Lung microvascular endothelial cell (primary cell): ENCODE measurements around the gene NUDT14. TPM values are rescaled to one million over a fixed set of nuclear protein-coding genes. Genes with fewer than 3 reads are reported as not detected.

Experiments used
- DNase-seq, 2 donors: peaks; one replicate each; pipeline versions ENCODE4 v3.0.0 to v3.0.0-alpha.2; 2010; ENCODE audit warnings: low read depth in 2 of 2
- total RNA-seq: library from RNA; depleted of rRNA; stranded (reverse); fragments of >200 nt; gene quantifications from 2 replicates; pipeline ENCODE4 v1.2.1, GENCODE V29; 2014

NUDT14 gene
- total RNA-seq, 1 donor from 2014 or later, result 63.7 TPM

DNA sequence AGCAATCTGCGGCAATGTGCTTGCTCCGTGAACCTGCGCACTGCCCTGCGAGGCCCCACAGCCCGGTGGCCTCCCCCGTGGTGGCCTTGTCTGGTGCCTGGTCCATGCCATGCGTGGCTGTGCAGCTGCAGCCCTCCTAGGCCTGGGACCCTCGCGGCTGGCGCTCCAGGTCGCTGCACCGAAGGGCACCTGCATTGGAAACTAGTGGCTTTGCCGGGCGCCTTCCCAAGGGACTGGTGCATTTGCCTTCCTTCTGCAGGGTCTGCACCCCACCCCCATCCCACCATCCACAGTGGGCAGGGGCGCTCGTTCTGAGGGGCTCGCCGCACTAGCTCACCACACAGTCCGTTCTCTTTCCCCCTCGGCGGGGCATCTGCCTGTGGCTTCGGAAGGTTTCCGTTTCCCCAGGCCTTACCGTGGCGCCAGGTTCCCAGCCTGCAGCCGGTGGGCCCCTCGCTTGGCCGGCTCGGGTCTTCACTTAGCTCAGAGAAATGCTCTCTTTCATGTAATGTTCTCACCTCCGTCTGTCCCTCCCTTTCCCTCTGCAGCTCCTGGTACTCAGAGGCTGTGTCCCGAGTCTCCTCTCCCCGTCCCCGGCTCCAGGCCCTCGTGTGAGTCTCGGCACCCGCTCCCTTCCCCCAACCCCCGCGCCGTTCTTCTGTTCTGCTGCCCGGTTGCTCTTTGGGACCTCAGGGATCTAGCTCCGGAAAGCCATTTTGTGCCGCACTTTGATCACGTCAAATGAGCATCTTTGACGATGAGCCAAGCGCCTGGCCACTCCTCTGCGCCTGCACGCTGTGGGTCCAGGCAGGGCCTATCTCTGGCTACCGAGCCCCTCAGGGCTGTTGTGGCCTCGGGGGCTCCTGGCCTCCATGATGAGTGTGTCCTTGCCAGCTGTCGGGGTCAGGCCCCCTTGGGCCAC is 44.5 kb downstream of the NUDT14 start:
- no peak for DNase-seq

- no peak for DNase-seq
Observed at GRCh38 chr14:105135700-105136395, 45.3 kb downstream of the NUDT14 start.

DNA sequence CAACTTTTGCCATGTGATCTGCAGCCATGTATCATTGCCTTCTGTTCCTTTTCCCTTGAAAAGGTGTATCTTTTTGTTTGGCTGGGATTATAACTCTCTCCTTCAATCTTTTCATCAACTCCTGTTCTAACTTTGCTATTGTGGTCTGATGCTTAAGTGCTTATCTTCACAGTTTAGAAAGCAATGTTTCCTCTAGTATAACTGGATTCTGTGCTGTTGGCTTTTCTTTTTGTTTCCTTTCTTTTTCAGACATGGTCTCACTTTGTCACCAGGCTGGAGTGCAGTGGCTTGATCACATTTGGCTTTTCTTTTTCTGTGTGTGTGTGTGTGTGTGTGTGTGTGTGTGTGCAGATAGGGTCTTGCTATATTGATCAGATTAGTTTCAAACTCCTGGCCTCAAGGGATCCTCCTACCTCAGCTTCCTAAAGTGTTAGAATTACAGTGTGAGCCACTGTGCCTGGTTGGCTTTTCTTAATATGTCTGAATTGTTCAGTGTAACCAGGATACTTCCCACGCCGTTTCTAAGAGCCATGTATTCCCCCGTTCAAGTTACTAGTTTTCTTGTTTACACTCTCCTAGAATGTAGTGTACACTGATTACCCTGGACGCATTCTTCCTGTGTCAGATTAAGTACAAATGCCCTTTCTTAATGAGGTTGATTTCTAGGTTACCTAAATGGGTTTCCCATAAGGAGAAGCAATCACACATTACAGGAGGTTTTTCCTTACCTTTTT is 48.0 kb downstream of the NUDT14 start:
- no peak for DNase-seq

DNA sequence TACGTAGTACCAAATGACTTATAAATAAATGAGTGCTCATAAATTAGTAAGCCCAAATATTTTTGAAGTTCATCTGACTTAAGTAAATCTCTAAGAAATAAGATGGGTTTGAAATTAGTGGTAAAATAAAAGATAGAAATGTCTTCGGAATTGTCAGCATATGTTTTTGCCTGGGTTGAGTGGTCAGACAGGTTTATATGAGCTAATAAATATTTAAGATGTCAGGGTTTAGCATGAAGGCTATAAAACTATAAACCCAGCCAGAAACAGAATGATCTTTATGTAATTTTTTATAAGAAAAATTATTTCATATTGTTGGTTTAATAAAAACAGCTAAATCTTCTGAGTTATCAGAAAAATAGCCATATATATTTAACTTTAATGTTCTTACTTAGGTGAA is 49.9 kb downstream of the NUDT14 start:
- no peak for DNase-seq

- no peak for DNase-seq
Observed at GRCh38 chr14:105128059-105128458, 53.1 kb downstream of the NUDT14 start.

GRCh38 chr14:105126981-105127329 is 54.2 kb downstream of the NUDT14 start:
- no peak for DNase-seq

DNA sequence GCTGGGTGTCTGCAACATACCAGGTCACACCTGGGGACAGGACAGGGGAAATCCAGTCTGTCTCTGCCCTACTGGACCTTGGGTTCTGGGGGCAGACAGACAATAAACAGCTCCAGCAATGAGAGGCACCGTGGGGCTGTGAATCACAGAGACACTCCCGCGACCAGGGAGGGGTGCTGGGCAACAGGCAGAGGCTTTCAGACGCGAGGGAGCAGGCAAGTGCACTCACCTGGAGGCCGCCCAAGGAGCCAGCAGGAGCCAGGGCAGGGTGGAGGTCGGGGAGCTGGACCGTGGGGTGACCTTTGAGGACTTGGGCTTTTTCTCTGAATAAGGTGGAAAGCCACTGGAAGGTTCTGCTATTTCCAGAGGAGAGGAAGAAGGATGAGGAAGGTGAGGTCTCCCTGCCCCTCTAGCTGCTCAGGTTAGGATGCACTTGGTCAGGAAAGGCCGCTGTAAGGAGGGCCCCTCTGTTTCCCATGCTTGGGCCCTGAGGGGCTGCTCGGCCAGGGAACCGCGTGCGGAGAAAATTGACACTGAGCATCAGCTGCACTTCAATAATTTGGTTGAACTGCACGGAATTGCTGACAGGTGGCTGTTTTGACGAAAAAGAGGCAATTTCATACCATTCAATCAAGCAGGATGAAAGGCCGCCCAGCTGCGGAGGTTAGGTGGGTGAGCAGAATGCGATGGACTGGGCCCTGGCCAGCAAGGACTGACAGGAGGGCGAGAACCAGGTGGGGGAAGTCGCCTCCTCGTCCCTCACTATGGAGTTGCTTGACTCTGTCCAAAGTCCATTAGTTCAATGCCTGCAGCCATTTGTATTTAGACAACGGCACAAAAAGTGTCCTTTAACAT is 54.8 kb downstream of the NUDT14 start:
- no peak for DNase-seq

- no peak for DNase-seq
Observed at GRCh38 chr14:105124823-105125222, 56.3 kb downstream of the NUDT14 start.

- DNase-seq, result no peak
Observed at GRCh38 chr14:105123981-105124765, 56.9 kb downstream of the NUDT14 start.

DNA sequence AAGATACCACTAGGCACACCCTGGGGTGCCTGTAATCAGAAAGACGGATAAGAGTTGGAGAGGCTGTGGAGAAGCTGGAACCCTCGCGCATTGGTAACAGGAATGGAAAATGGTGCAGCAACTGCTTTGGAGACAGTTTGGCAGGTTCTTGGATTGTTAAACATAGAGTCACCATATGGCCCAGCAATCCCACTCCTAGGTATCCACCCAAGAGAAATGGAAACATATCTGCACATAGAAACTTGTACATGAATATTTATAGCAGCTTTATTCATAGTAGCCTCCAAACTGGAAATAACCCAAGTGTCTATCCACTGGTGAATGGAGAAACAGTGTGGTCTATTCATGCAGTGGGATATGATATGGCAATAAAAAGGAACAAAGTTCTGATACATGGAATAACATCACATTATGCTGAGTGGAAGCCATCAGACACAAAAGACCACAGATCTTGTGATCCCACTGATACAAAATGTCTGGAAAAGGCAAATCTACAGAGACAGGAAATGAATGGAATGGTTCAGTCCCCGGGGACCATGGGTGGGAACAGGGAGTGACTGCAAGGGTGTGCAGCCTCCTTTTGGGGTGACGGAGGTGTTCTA is 57.9 kb downstream of the NUDT14 start:
- no peak for DNase-seq

Other genes starting within 250 kb of the NUDT14 start
- gene AHNAK2, start 202.9 kb downstream of the NUDT14 start, total RNA-seq, result 6.0 and 21.8 TPM in 2 replicates
- 3.2 and 3.5 TPM in 2 replicates for gene CLBA1, start 195.5 kb downstream of the NUDT14 start, total RNA-seq
- gene CDCA4, start 160.2 kb downstream of the NUDT14 start, total RNA-seq, result 16.3 and 19.8 TPM in 2 replicates
- gene GPR132, start 115.9 kb downstream of the NUDT14 start, total RNA-seq, result under 0.01 and 0.20 TPM in 2 replicates
- 39.7 and 51.6 TPM in 2 replicates for gene JAG2, start 12.5 kb downstream of the NUDT14 start, total RNA-seq
- gene BTBD6, start 67.2 kb upstream of the NUDT14 start, total RNA-seq, result 33.8 and 55.8 TPM in 2 replicates
- 24.2 and 34.7 TPM in 2 replicates for gene BRF1, start 119.7 kb upstream of the NUDT14 start, total RNA-seq
- gene PACS2, start 133.4 kb upstream of the NUDT14 start, total RNA-seq, result 31.8 and 48.4 TPM in 2 replicates
- gene TEX22, start 217.2 kb upstream of the NUDT14 start, total RNA-seq, result under 0.01 TPM in 2 replicates
- gene MTA1, start 238.5 kb upstream of the NUDT14 start, total RNA-seq, result 22.2 and 22.6 TPM in 2 replicates